Activated CD4-positive, alpha-beta memory T cell treated with anti-CD3 and anti-CD28 coated beads for 36 hours (primary cell): Measurements from ENCODE around the gene USP5. TPM values are rescaled to one million over a fixed set of nuclear protein-coding genes. Genes with fewer than 3 reads are reported as not detected.
"Not testable (repeated sequence)": the region's sequence is repeated elsewhere in the genome, so short reads cannot be mapped to it uniquely, and the experiment has no call there.

Experiments used
- CTCF ChIA-PET: fragments of 350-600 bp; sonication (Branson Sonifier 250); formaldehyde crosslinking; loops from one replicate; lab custom pipeline; 2021; ENCODE audit warnings: antibody characterized with exemption, inconsistent platforms; lab: Charles Lee
- POLR2A ChIA-PET: fragments of 350-600 bp; sonication (Branson Sonifier 250); formaldehyde crosslinking; loops from one replicate; lab custom pipeline; 2021; ENCODE audit warnings: antibody characterized with exemption; lab: Charles Lee
- DNase-seq: peaks from one replicate; pipeline ENCODE4 v3.0.0-alpha.2; 2020
- H3K27ac Mint-ChIP-seq: one replicate; pipeline ENCODE4 v1.8.0; 2021; ENCODE audit warnings: mixed read lengths
- H3K27me3 Mint-ChIP-seq: one replicate; pipeline ENCODE4 v1.8.0; 2021; ENCODE audit warnings: mixed read lengths
- H3K36me3 Mint-ChIP-seq: one replicate; pipeline ENCODE4 v1.8.0; 2021; ENCODE audit warnings: mixed read lengths
- H3K4me1 Mint-ChIP-seq: one replicate; pipeline ENCODE4 v1.8.0; 2021; ENCODE audit warnings: low read depth, mixed read lengths
- H3K4me3 Mint-ChIP-seq: one replicate; pipeline ENCODE4 v1.8.0; 2021; ENCODE audit warnings: mild to moderate bottlenecking, mixed read lengths
- H3K9me3 Mint-ChIP-seq: one replicate; pipeline ENCODE4 v1.8.0; 2021; ENCODE audit warnings: mixed read lengths
- intact Hi-C: fragments of 100-400 bp; cut with micrococcal nuclease; formaldehyde crosslinking; loops from one replicate; pipeline ENCODE4 v1.15.1; 2023
- total RNA-seq, 2 experiments: library from RNA; stranded (reverse); gene quantifications; one replicate each; pipeline ENCODE4 v1.2.3, GENCODE V29; 2021

The USP5 gene
- total RNA-seq, 2 experiments from 2014 or later = 125 to 130 TPM

- POLR2A ChIA-PET = interaction anchor here (0.7 to 4.8 kb wide), 12 partner anchors 15 to 333 kb away, joined by 3 to 94 read pairs (median 4); partner anchors contain the start of genes C12orf57, CD4, CDCA3 and GAPDH
- DNase-seq = peak; percentile 88
- Mint-ChIP-seq H3K4me1 (peaks cover 54% of the 10 kb centered on the region), H3K9me3 (no peaks in the 10 kb centered on the region), H3K4me3 (peak within 1 kb of the TSS; percentile 98), H3K27me3 (no peaks in the 10 kb centered on the region), H3K27ac (peak within 1 kb of the TSS; percentile 98), H3K36me3 (peaks cover 63% of the 10 kb centered on the region)
- intact Hi-C loops = no loop called here
- CTCF ChIA-PET = interaction anchor here (0.7 to 3.8 kb wide), 3 partner anchors 14 to 245 kb away, joined by 3 to 49 read pairs (median 27); partner anchors contain the start of genes CDCA3 and USP5
Observed at GRCh38 chr12:6867413-6868210, 15.7 kb downstream of the USP5 start, which contains the start of gene TPI1. TPI1 (plus strand) TSS chr12:6867531; CDS start chr12:6867567, 36 bp downstream.

- DNase-seq = peak; percentile 41
- peaks cover 62% of the 10 kb centered on the region for H3K36me3 Mint-ChIP-seq
- H3K27me3 Mint-ChIP-seq = no peaks in the 10 kb centered on the region
- H3K4me1 Mint-ChIP-seq = peaks cover 55% of the 10 kb centered on the region
- ChIA-PET CTCF (interaction anchor here (0.7 to 3.8 kb wide), 10 partner anchors 12 to 115 kb away, joined by 3 to 49 read pairs (median 8); partner anchors contain the start of genes CDCA3, LRRC23, MLF2 and USP5), POLR2A (interaction anchor here (0.9 to 4.8 kb wide), 11 partner anchors 15 to 334 kb away, joined by 3 to 94 read pairs (median 4); partner anchors contain the start of genes C12orf57, CD4, CDCA3 and GAPDH)
- H3K27ac Mint-ChIP-seq = peak overlapping the region; percentile 97
- H3K9me3 Mint-ChIP-seq = no peaks in the 10 kb centered on the region
- peak overlapping the region; percentile 98 for H3K4me3 Mint-ChIP-seq
- intact Hi-C loops = loop anchor here (1.0 kb wide), 3 partner anchors 16 to 32 kb away; partner anchors contain the start of gene USP5
Observed at GRCh38 chr12:6868211-6869048, 16.5 kb downstream of the USP5 start.

DNA sequence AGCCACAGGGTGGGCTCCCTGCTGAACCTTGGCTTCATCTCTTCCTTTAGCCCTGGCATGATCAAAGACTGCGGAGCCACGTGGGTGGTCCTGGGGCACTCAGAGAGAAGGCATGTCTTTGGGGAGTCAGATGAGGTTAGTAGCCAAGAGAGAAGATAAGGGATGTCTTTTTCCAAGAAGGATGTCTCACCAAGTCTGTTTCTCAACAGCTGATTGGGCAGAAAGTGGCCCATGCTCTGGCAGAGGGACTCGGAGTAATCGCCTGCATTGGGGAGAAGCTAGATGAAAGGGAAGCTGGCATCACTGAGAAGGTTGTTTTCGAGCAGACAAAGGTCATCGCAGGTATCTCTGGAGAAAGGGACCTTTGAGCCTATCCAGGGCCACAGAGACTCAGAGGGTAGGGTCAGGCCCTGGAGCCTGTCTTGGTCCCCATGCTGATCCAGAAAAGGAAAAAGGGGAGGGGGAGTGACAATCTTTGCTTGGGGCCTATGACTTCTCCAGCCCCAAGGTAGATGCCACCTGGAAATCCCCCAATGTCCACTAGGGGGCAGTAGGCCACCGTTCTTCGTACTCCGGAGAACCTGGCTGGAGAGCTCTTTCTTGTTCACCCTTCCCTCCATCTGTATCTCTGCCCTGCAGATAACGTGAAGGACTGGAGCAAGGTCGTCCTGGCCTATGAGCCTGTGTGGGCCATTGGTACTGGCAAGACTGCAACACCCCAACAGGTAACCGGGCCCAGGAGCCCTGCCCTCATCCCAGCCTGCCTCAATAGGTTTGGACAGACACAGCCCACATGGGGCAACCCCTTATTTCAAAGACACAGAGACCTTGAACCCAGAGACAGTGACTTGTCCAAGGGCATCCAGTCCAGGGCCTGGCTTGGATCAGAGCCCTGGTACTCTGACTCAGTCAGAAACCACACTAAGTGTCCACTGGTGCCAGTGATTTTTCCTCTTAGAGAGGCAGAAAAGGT, 17.4 kb downstream of the USP5 start:
- Mint-ChIP-seq H3K9me3 (no peaks in the 10 kb centered on the region), H3K27ac (peak overlapping the region; percentile 97), H3K4me1 (peaks cover 59% of the 10 kb centered on the region), H3K27me3 (no peaks in the 10 kb centered on the region), H3K36me3 (peaks cover 61% of the 10 kb centered on the region), H3K4me3 (peak overlapping the region; percentile 98)
- intact Hi-C loops = loop anchor here (1.0 to 5.0 kb wide), 5 partner anchors 17 to 238 kb away; partner anchors contain the start of genes C1R, C1RL and USP5
- ChIA-PET CTCF (interaction anchor here (0.6 to 3.8 kb wide), 26 partner anchors 11 to 244 kb away, joined by 3 to 49 read pairs (median 4); partner anchors contain the start of genes C12orf57, C1RL, CDCA3 and COPS7A), POLR2A (interaction anchor here (0.9 to 4.8 kb wide), 9 partner anchors 16 to 261 kb away, joined by 3 to 94 read pairs (median 4); partner anchors contain the start of genes C12orf57, CD4, CDCA3 and RNU7-1)
- DNase-seq = peak; percentile 90

- peaks cover 61% of the 10 kb centered on the region for H3K4me1 Mint-ChIP-seq
- not testable (repeated sequence) for H3K27me3 Mint-ChIP-seq, H3K4me3 Mint-ChIP-seq, H3K9me3 Mint-ChIP-seq, DNase-seq
- peak overlapping the region; percentile 44 for H3K27ac Mint-ChIP-seq
- POLR2A ChIA-PET = interaction anchor here (1.3 to 5.7 kb wide), 3 partner anchors 17 to 94 kb away, joined by 4 to 59 read pairs (median 18); partner anchors contain the start of genes C12orf57, CDCA3, RNU7-1 and USP5
- CTCF ChIA-PET = interaction anchor here (0.9 to 2.5 kb wide), 7 partner anchors 12 to 147 kb away, joined by 3 to 27 read pairs (median 4); partner anchors contain the start of genes COPS7A, MLF2 and P3H3
- peaks cover 54% of the 10 kb centered on the region for H3K36me3 Mint-ChIP-seq
- intact Hi-C loops = loop anchor here (5.0 kb wide), 2 partner anchors 222 to 237 kb away; partner anchors contain the start of genes C1R and C1RL
Observed at GRCh38 chr12:6870304-6870703, 18.4 kb downstream of the USP5 start.

GRCh38 chr12:6871052-6871957, 19.4 kb downstream of the USP5 start:
- peak overlapping the region; percentile 87 for H3K4me3 Mint-ChIP-seq
- H3K36me3 Mint-ChIP-seq = peaks cover 52% of the 10 kb centered on the region
- peak overlapping the region; percentile 89 for H3K27ac Mint-ChIP-seq
- peak; percentile 66 for DNase-seq
- H3K27me3 Mint-ChIP-seq = no peaks in the 10 kb centered on the region
- CTCF ChIA-PET = interaction anchor here (1.0 to 4.1 kb wide), 12 partner anchors 11 to 118 kb away, joined by 3 to 74 read pairs (median 9); partner anchors contain the start of genes CDCA3, GNB3, MLF2 and P3H3
- intact Hi-C loops = loop anchor here (5.0 kb wide), 2 partner anchors 221 to 236 kb away; partner anchors contain the start of genes C1R and C1RL
- POLR2A ChIA-PET = interaction anchor here (1.0 to 5.7 kb wide), 9 partner anchors 10 to 182 kb away, joined by 3 to 59 read pairs (median 10); partner anchors contain the start of genes C12orf57, CDCA3, RNU7-1 and USP5
- no peaks in the 10 kb centered on the region for H3K9me3 Mint-ChIP-seq
- H3K4me1 Mint-ChIP-seq = peaks cover 63% of the 10 kb centered on the region

DNA sequence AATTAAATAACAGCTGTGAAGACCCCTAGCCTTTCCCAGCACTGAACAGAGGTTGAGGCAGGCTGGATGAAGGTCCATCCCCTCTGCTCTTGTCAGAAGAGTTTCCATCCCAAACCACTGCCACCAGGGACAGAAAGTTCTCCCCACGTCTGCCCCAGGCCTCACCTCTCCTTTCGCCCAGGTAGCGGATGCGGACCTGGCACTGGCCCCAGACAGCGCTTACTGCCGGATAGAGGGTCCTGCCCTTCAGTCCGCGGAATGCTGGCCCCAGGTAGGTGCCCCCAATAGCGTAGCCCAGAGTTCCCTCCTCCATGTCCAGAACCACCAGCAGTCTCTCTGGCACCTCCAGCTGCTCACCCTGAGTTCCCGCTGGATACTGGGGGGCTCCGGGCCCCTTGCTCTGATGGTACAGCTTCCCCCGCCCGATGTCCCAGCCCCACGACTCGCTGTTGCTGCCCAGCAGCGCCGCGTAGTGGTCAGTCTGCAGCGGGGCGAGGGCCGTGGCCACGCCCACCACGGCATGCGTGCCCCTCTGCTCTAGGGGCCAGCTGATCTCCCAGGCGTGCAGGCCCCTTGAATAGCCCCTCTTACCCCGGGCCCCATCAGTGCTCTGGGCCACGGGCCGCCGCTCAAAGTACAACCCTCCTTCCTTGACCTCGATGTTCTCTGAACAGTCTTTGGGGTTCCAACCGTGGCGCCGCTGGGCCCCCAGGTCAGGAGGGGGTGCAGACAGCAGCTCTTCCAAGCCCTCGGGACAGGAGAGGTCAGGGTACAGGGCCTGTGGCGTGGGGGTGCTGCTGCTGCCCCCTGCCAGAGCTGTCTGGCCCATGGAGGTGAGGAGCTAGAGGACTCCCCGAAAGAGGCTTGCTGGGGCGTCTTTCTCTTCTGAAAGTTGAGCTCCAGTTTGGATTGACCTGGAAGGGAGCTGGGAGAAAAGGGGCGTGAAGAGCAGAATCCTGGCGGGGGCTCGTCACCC, 20.4 kb downstream of the USP5 start:
- intact Hi-C loops = loop anchor here (1.0 to 5.0 kb wide), 8 partner anchors 19 to 235 kb away; partner anchors contain the start of genes C1R, C1RL, ENO2 and LPCAT3
- POLR2A ChIA-PET = interaction anchor here (0.6 to 5.7 kb wide), 27 partner anchors 8 to 337 kb away, joined by 3 to 59 read pairs (median 6); partner anchors contain the start of genes ATN1, C12orf57, CDCA3 and COPS7A
- peaks cover 55% of the 10 kb centered on the region for H3K4me1 Mint-ChIP-seq

DNA sequence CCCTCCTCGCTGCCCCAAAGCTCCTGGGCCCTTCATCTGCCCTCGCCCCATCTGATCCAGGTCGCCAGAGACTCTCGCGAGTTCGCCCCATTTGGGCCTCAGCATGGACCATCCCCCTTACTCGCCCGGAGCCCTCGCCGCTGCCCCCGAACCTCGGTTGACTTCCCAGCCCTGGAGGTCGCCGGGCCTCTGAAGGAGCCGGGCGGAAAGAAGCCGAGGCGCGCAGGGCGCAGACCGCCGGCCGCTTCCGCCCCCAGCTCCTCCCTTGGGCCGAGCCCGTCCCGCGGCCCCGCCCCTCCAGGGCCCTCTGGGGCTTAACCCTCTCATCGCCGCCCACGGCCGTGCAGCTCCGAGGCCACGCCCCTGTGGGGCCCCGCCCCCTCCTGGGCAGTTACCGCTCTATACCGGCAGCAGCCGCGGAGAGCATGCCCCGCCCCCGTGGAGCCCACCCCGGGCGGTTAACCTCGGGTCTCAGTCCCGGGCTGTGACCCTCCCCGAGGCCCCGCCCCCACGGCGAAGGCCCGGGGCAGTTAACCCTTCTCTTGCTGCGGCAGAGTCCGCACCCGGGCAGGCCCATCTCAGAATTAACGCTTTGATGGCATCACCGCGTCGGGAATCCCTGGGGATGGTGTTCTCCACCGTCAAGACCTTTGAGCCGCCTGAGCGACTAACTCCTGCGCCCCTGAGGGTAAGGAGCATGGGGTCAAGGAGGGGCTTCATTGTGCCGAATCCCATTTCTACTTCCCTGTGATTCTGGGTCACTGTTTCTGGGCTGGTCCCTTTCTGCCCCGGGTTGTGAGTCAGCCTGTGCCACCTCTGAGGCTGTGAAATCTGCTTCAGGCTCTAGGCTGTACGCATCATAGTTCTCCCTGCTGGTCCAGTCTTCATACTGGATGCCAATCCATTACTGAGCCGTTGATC, 21.4 kb downstream of the USP5 start, which contains the start of gene SPSB2:
Gene SPSB2, minus strand, starts transcription at position 210 of the 921 bp plus-strand sequence. CDS start 402 bp downstream, outside the sequence.
- Mint-ChIP-seq H3K36me3 (peaks cover 49% of the 10 kb centered on the region), H3K27me3 (no peaks in the 10 kb centered on the region), H3K4me1 (peaks cover 51% of the 10 kb centered on the region), H3K9me3 (no peaks in the 10 kb centered on the region), H3K27ac (peak within 1 kb of the TSS; percentile 89), H3K4me3 (peak within 1 kb of the TSS; percentile 87)
- CTCF ChIA-PET = interaction anchor here (0.6 to 4.1 kb wide), 43 partner anchors 9 to 408 kb away, joined by 3 to 74 read pairs (median 4); partner anchors contain the start of genes ACRBP, C12orf57, CD4 and CDCA3
- intact Hi-C loops = loop anchor here (1.0 to 5.0 kb wide), 8 partner anchors 18 to 234 kb away; partner anchors contain the start of genes C1R, C1RL, ENO2 and LPCAT3
- peak; percentile 99 for DNase-seq
- POLR2A ChIA-PET = interaction anchor here (0.6 to 5.7 kb wide), 27 partner anchors 9 to 338 kb away, joined by 3 to 59 read pairs (median 6); partner anchors contain the start of genes ATN1, C12orf57, CDCA3 and COPS7A

More for the DNA sequence above, 20.4 kb downstream of the USP5 start:
- DNase-seq = peak; percentile 90
- Mint-ChIP-seq H3K36me3 (peaks cover 54% of the 10 kb centered on the region), H3K27ac (peak overlapping the region; percentile 89), H3K9me3 (no peaks in the 10 kb centered on the region), H3K27me3 (no peaks in the 10 kb centered on the region), H3K4me3 (peak overlapping the region; percentile 87)
- CTCF ChIA-PET = interaction anchor here (0.6 to 4.1 kb wide), 46 partner anchors 10 to 407 kb away, joined by 3 to 74 read pairs (median 4); partner anchors contain the start of genes ACRBP, C12orf57, CD4 and CDCA3
